Measurements from ENCODE around the gene HSD17B8. TPM values are rescaled to one million over a fixed set of nuclear protein-coding genes. Genes with fewer than 3 reads are reported as not detected.

The HSD17B8 gene
- total and polyA plus RNA-seq, 9 donors, result 7.8 to 15.1 (median 11.0) TPM

DNA sequence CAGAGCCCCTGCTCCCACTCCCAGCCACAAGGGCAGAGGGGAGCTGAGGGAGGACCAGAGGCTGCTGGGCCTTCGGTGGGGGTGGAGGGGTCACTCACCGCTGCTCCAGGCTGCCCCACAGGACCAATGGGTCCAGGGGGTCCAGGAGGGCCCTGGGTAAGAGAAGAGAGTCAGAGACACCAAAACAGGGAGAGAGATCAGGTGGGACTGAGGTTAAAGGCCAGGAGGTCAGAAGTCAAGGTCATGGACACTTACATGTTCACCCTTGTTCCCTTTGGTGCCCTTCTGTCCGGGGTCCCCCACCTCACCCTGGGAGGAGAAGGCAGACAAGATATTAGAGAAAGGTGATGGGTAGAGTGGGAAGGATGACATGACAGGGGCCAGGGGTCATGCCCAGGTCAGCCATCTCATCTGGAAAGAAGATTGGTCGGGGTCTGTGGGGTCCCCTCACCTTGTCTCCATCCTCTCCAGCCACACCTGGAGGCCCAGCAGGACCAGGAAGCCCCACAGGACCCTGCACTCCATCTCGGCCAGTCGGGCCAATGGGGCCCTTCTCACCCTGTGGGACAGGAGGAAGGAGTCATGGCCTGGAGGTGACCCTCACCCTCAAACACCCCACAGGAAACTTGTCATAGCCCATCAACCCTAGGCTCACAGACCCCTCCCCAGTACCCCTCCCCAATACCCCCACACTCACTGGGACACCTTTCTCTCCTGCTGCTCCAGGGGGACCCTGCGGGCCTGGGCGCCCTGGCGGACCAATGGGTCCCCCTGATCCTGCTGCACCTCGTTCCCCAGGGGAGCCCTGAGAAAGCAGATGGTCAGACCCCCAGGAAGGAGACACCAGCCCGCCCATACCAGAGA lies 33.2 kb upstream of the HSD17B8 start:
- no peak overlapping the region for H3K27ac ChIP-seq (ENCODE audit: low read length)
- no peak for DNase-seq
- H3K4me1 ChIP-seq (ENCODE audit: control insufficient read depth, insufficient read depth, low read length), result no peaks in the 10 kb centered on the region
- H3K27me3 ChIP-seq (ENCODE audit: control insufficient read depth, insufficient read depth, low read length), result peaks cover 2% of the 10 kb centered on the region
- 83% methylated on average over 7 of the region's 11 CpGs for WGBS (ENCODE audit: insufficient coverage)
- H3K9me3 ChIP-seq (replicated peaks; ENCODE audit: control insufficient read depth, low read depth, low read length), result no peaks in the 10 kb centered on the region
- peaks cover 12% of the 10 kb centered on the region for H3K36me3 ChIP-seq (ENCODE audit: control insufficient read depth, insufficient read depth, low read length)
- no peak overlapping the region for H3K4me3 ChIP-seq (ENCODE audit: low read length)

DNA sequence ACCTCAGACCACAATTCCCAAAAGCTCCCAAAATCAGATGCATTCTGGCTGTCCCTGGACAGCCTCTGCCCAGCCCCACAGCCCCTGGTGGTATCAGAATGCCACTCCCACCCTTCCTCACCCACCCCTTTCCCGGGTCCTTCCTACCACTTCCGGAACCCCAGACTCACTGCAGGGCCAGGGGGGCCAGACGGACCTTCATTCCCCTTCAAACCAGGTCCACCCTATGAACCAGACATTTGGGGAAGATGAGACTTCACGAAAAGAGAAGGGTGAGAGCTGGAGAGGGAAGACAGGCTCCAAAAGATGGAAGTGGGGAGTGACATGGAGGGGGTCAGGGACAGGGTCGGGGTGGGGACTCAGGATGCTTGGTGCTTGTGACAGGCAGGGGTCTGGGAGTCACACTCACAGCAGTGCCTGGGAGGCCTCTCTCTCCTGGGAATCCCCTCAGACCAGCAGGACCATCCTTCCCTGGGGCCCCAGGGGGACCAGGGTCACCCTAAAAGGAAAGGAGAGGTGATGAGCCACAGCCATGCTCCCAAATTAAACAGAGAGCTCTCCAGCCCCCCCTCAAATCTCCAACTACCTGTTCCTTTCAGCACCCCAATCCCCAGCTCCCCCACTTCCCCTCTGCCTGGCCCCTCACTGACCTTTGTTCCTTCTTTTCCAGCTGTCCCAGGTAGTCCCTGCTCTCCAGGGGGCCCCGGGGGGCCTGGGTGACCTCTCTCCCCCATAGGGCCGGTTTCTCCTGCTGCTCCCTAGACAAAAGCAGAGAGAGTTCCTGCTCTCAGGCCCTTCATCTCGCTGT lies 32.4 kb upstream of the HSD17B8 start:
- Histone ChIP-seq H3K9me3 (replicated peaks; ENCODE audit: control insufficient read depth, low read depth, low read length) (no peaks in the 10 kb centered on the region), H3K4me1 (ENCODE audit: control insufficient read depth, insufficient read depth, low read length) (no peaks in the 10 kb centered on the region), H3K36me3 (ENCODE audit: control insufficient read depth, insufficient read depth, low read length) (peaks cover 13% of the 10 kb centered on the region), H3K27ac (ENCODE audit: low read length) (no peak overlapping the region), H3K27me3 (ENCODE audit: control insufficient read depth, insufficient read depth, low read length) (peaks cover 2% of the 10 kb centered on the region), H3K4me3 (ENCODE audit: low read length) (no peak overlapping the region)
- no peak for DNase-seq
- 53% methylated on average over 4 of the region's 8 CpGs for WGBS (ENCODE audit: insufficient coverage)

DNA sequence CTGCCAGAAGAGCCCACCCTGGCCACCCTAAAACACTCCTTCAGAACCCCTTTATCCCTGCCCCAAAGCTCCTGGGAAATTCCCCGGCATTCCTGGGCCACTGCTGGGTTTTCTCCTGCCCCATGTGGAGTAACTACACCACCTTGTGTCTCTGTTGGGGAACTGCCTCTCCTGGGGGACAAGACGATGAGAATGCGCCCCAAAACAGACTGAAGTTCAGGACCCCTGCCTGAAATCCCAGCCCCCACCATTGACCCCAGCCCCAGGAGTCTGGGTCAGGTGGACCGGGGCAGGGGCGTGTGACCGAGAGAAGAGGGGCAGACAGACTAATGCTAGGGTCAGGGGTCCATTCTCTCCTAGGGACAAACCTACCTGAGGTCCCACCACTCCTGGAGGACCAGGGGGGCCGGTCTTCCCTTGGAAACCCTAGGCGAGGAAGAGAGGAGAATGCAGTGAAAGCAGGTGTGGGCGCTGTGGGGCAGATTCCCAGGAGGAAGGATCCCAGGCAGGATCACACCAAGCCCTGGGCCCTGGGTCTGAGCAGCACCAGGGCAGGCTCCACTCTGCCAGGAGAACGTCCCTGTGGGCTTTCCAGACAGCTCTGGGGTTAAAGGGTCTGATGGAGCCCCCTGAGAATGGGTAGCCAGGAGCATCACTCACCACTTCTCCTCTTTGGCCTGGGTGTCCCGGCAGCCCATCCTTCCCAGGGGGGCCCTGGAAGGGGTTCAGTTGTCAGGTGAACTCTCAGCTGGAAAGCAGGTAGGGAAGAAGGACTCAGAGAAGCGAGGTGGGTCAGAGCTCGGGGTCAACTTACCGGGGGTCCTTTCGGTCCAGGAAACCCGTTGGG lies 31.5 kb upstream of the HSD17B8 start:
- peaks cover 17% of the 10 kb centered on the region for H3K36me3 ChIP-seq (ENCODE audit: control insufficient read depth, insufficient read depth, low read length)
- no peak overlapping the region for H3K4me3 ChIP-seq (ENCODE audit: low read length)
- H3K4me1 ChIP-seq (ENCODE audit: control insufficient read depth, insufficient read depth, low read length), result no peaks in the 10 kb centered on the region
- no peak overlapping the region for H3K27ac ChIP-seq (ENCODE audit: low read length)
- 60% methylated on average over 13 of the region's 16 CpGs for WGBS (ENCODE audit: insufficient coverage)
- peaks cover 2% of the 10 kb centered on the region for H3K27me3 ChIP-seq (ENCODE audit: control insufficient read depth, insufficient read depth, low read length)
- DNase-seq, result no peak
- no peaks in the 10 kb centered on the region for H3K9me3 ChIP-seq (replicated peaks; ENCODE audit: control insufficient read depth, low read depth, low read length)

DNA sequence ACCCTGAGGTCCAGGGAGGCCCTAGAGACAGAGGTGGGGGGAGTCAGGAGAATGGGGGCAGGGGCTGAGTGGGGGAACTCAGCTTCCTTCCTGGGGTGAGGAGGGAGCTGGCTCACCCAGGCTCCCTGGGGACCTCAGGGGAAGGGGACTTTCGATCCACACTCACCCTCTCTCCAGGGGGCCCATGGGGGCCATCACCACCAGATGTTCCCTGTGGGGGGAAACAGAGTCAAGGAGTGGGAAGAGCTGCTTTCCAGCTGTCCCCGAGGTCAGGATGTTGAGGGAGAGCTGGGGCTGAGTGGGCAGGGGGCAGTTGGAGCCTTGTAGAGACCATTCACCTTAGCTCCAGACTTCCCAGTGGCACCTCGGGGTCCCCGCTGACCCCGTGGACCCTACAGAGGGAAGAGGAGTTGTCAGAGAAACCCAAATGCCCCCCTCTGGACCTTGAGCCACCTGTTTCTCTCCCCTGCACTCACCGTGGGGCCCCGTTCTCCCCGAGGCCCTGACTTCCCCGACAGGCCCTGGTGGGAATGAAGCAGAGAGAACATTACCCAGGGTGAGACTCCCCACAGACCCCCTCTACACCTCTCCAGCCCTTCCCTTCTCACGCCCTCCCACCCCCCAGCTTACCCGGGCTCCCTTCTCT lies 30.8 kb upstream of the HSD17B8 start:
- DNase-seq, result no peak
- WGBS (ENCODE audit: insufficient coverage), result 57% methylated on average over 1 of the region's 11 CpGs
- no peaks in the 10 kb centered on the region for H3K4me1 ChIP-seq (ENCODE audit: control insufficient read depth, insufficient read depth, low read length)
- no peak overlapping the region for H3K4me3 ChIP-seq (ENCODE audit: low read length)
- peaks cover 17% of the 10 kb centered on the region for H3K36me3 ChIP-seq (ENCODE audit: control insufficient read depth, insufficient read depth, low read length)
- H3K27me3 ChIP-seq (ENCODE audit: control insufficient read depth, insufficient read depth, low read length), result peaks cover 2% of the 10 kb centered on the region
- H3K9me3 ChIP-seq (replicated peaks; ENCODE audit: control insufficient read depth, low read depth, low read length), result no peaks in the 10 kb centered on the region
- no peak overlapping the region for H3K27ac ChIP-seq (ENCODE audit: low read length)

- Histone ChIP-seq H3K27ac (ENCODE audit: low read length) (no peak overlapping the region), H3K27me3 (ENCODE audit: control insufficient read depth, insufficient read depth, low read length) (peaks cover 2% of the 10 kb centered on the region), H3K36me3 (ENCODE audit: control insufficient read depth, insufficient read depth, low read length) (peaks cover 12% of the 10 kb centered on the region), H3K9me3 (replicated peaks; ENCODE audit: control insufficient read depth, low read depth, low read length) (no peaks in the 10 kb centered on the region), H3K4me1 (ENCODE audit: control insufficient read depth, insufficient read depth, low read length) (no peaks in the 10 kb centered on the region), H3K4me3 (ENCODE audit: low read length) (no peak overlapping the region)
- DNase-seq, result no peak
- WGBS (ENCODE audit: insufficient coverage), result 73% methylated on average over 4 of the region's 4 CpGs
Observed at GRCh38 chr6:33174784-33175183, 29.7 kb upstream of the HSD17B8 start.

DNA sequence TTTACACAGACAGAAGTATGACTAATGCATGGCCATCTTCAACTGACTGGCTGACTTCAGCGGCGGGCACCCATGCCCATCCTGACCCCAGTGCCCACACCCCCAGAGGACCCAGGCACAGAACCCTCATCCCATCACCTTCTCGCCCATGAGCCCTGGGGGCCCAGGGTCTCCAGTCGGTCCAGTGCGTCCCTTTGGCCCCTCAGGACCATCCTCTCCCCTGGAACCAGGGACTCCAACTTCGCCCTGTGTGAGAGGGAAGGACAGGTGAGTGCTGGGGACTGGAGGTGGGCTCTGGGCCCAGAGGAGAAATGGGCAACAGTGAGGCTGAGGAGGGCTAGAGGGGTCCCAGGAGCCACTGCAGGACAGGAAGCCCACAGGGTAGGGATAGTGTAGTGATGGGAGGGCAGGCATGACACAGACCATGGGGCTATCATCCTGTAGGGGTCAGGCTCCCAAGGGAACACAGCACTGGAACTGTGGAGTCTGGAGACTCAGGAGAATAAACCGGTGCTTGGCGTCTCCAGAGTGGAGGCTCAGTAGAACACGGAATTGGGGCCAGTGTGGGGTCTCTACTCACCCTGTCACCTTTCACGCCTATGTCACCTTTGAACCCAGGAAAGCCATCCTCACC lies 28.9 kb upstream of the HSD17B8 start:
- H3K27me3 ChIP-seq (ENCODE audit: control insufficient read depth, insufficient read depth, low read length), result peaks cover 2% of the 10 kb centered on the region
- peaks cover 11% of the 10 kb centered on the region for H3K36me3 ChIP-seq (ENCODE audit: control insufficient read depth, insufficient read depth, low read length)
- no peak overlapping the region for H3K27ac ChIP-seq (ENCODE audit: low read length)
- DNase-seq, result no peak
- H3K4me3 ChIP-seq (ENCODE audit: low read length), result no peak overlapping the region
- 92% methylated on average over 2 of the region's 10 CpGs for WGBS (ENCODE audit: insufficient coverage)
- no peaks in the 10 kb centered on the region for H3K9me3 ChIP-seq (replicated peaks; ENCODE audit: control insufficient read depth, low read depth, low read length)
- no peaks in the 10 kb centered on the region for H3K4me1 ChIP-seq (ENCODE audit: control insufficient read depth, insufficient read depth, low read length)

DNA sequence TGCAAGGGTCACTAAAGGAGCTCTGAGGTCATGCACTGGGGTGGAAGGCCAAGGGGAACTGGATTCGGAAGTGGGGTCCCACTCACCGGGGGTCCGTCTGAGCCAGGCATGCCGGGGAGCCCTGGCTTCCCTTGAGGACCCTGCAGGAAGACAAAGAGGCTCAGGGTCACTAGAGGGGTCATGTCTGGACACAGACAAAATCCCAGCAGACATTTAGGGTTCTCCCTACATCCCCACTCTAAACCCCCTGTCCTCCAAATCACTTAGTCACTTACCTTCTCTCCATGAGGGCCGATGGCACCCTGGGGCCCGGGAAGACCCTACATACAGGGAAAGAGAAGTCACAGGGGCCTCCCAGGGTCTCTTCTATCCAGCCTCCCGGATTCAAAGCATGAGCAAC lies 27.5 kb upstream of the HSD17B8 start:
- Histone ChIP-seq H3K27ac (ENCODE audit: low read length) (no peak overlapping the region), H3K27me3 (ENCODE audit: control insufficient read depth, insufficient read depth, low read length) (peaks cover 2% of the 10 kb centered on the region), H3K4me3 (ENCODE audit: low read length) (no peak overlapping the region), H3K36me3 (ENCODE audit: control insufficient read depth, insufficient read depth, low read length) (peaks cover 6% of the 10 kb centered on the region), H3K4me1 (ENCODE audit: control insufficient read depth, insufficient read depth, low read length) (no peaks in the 10 kb centered on the region), H3K9me3 (replicated peaks; ENCODE audit: control insufficient read depth, low read depth, low read length) (no peaks in the 10 kb centered on the region)
- WGBS (ENCODE audit: insufficient coverage), result 96% methylated on average over 4 of the region's 7 CpGs
- no peak for DNase-seq

GRCh38 chr6:33177552-33178446 lies 26.7 kb upstream of the HSD17B8 start:
- no peak for DNase-seq
- Histone ChIP-seq H3K27me3 (ENCODE audit: control insufficient read depth, insufficient read depth, low read length) (peaks cover 2% of the 10 kb centered on the region), H3K4me1 (ENCODE audit: control insufficient read depth, insufficient read depth, low read length) (no peaks in the 10 kb centered on the region), H3K9me3 (replicated peaks; ENCODE audit: control insufficient read depth, low read depth, low read length) (no peaks in the 10 kb centered on the region), H3K4me3 (ENCODE audit: low read length) (no peak overlapping the region), H3K36me3 (ENCODE audit: control insufficient read depth, insufficient read depth, low read length) (peaks cover 6% of the 10 kb centered on the region), H3K27ac (ENCODE audit: low read length) (no peak overlapping the region)
- 51% methylated on average over 4 of the region's 19 CpGs for WGBS (ENCODE audit: insufficient coverage)
